ENCODE data around the gene NRL. TPM values are rescaled to one million over a fixed set of nuclear protein-coding genes. Genes with fewer than 3 reads are reported as not detected.

The NRL gene
- 1.6 and 1.8 TPM in 2 replicates for total RNA-seq

DNA sequence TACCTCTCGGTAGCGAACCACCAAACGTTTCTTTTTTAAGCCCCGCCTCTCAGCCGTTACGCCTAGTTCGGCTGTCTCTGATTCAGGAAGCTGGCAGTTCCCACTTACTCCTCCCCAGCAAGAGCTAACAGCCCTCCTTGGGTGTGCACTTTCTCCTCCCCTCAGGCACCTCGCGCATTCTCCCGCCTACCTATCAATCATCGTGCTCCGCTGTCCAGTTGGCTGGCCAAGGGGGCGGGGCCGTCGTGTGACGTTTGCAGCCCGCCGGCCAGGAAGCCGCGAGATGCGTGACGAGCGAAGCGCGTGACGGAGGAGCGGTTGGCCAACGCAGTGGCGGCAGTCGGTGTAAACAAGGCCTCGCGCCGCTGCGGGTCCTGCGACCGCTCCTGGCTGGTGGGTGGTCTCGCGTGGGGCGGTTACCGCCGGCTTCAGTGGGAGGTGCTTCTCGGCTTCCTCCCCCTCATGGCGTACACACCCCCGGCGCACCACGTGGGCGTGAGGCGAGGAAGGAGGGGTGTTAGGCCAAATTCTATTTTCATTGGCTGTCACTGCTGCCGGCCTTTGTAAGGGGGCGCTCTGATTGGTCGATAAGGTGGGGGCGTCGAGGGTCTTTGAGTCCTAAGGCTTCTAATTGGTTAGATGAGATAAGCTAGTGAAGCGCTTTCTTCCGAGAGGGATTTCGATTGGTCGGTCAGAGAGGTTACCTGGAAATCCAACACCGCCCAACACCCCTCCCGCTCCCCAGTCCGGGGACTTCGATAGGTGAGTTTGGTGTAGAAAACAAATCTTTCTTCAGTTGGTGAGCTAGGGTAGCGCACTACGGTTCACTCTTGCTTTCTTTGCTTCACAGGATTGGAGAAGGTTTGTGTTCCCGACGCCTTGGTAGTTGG is at the start of gene NRL, which contains the start of gene DCAF11:
NRL (minus strand) TSS at position 418 of the 890 bp plus-strand sequence. CDS start 32,101 bp downstream, outside the sequence.
DCAF11 (plus strand) TSS at position 246 of the 890 bp plus-strand sequence. CDS start 818 bp downstream, outside the sequence.
- intact Hi-C loops (cut with micrococcal nuclease) = loop anchor here (1.0 to 10.0 kb wide), 11 partner anchors 19 to 790 kb away; partner anchors contain the start of genes CARMIL3, CHMP4A, EMC9 and GMPR2
- Mint-ChIP-seq H3K27ac (peak within 1 kb of the TSS; percentile 99), H3K4me3 (ENCODE audit: low read depth) (peak within 1 kb of the TSS; percentile 98), H3K9me3 (no peaks in the 10 kb centered on the region), H3K36me3 (ENCODE audit: low read depth) (peaks cover 42% of the 10 kb centered on the region), H3K27me3 (ENCODE audit: low read depth) (no peaks in the 10 kb centered on the region), H3K4me1 (ENCODE audit: low read depth) (peaks cover 30% of the 10 kb centered on the region)
- DNase-seq (ENCODE audit: low spot score) = peak; percentile 99

DNA sequence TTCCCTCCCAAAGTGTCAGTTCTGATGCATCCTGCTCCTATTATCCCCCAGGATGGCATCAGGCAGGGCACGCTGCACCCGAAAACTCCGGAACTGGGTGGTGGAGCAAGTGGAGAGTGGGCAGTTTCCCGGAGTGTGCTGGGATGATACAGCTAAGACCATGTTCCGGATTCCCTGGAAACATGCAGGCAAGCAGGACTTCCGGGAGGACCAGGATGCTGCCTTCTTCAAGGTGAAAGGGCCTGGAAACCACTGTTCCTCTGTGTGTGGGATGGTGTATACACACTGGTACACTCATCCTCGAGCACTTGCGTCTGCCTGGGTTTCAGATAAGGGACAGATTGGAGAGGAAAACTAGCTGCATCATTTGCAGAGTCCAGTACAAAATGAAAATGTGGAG is 47.3 kb upstream of the NRL start:
- H3K36me3 Mint-ChIP-seq (ENCODE audit: low read depth) = peaks cover 91% of the 10 kb centered on the region
- intact Hi-C loops (cut with micrococcal nuclease) = loop anchor here (5.0 kb wide), 1 partner anchor 105 kb away; no protein-coding TSS in a partner anchor
- peak overlapping the region; percentile 95 for H3K4me3 Mint-ChIP-seq (ENCODE audit: low read depth)
- H3K27ac Mint-ChIP-seq = peak overlapping the region; percentile 97
- H3K4me1 Mint-ChIP-seq (ENCODE audit: low read depth) = peaks cover 42% of the 10 kb centered on the region
- DNase-seq (ENCODE audit: low spot score) = no peak
- no peaks in the 10 kb centered on the region for H3K27me3 Mint-ChIP-seq (ENCODE audit: low read depth)
- no peaks in the 10 kb centered on the region for H3K9me3 Mint-ChIP-seq

- Mint-ChIP-seq H3K27me3 (ENCODE audit: low read depth) (no peaks in the 10 kb centered on the region), H3K4me3 (ENCODE audit: low read depth) (peak within 1 kb of the TSS; percentile 95), H3K4me1 (ENCODE audit: low read depth) (peaks cover 38% of the 10 kb centered on the region), H3K9me3 (no peaks in the 10 kb centered on the region), H3K36me3 (ENCODE audit: low read depth) (peaks cover 87% of the 10 kb centered on the region), H3K27ac (peak within 1 kb of the TSS; percentile 97)
- intact Hi-C loops (cut with micrococcal nuclease) = loop anchor here (1.0 to 5.0 kb wide), 7 partner anchors 14 to 146 kb away; partner anchors contain the start of genes DCAF11, EMC9, IPO4 and NRL
- peak; percentile 97 for DNase-seq (ENCODE audit: low spot score)
These were observed 46.4 kb upstream of the NRL start, which contains the start of gene IRF9 for GRCh38 chr14:24160850-24161804. Gene IRF9, plus strand, starts transcription at chr14:24161265. Its CDS starts 880 bp downstream, at chr14:24162145.

GRCh38 chr14:24160499-24160849 is 45.7 kb upstream of the NRL start:
- H3K9me3 Mint-ChIP-seq = no peaks in the 10 kb centered on the region
- H3K27me3 Mint-ChIP-seq (ENCODE audit: low read depth) = no peaks in the 10 kb centered on the region
- peaks cover 38% of the 10 kb centered on the region for H3K4me1 Mint-ChIP-seq (ENCODE audit: low read depth)
- H3K4me3 Mint-ChIP-seq (ENCODE audit: low read depth) = peak overlapping the region; percentile 95
- peak overlapping the region; percentile 97 for H3K27ac Mint-ChIP-seq
- DNase-seq (ENCODE audit: low spot score) = no peak
- H3K36me3 Mint-ChIP-seq (ENCODE audit: low read depth) = peaks cover 86% of the 10 kb centered on the region
- intact Hi-C loops (cut with micrococcal nuclease) = loop anchor here (2.0 to 5.0 kb wide), 2 partner anchors 103 to 146 kb away; no protein-coding TSS in a partner anchor

- H3K9me3 Mint-ChIP-seq = no peaks in the 10 kb centered on the region
- H3K36me3 Mint-ChIP-seq (ENCODE audit: low read depth) = peaks cover 86% of the 10 kb centered on the region
- H3K27ac Mint-ChIP-seq = peak overlapping the region; percentile 97
- no peaks in the 10 kb centered on the region for H3K27me3 Mint-ChIP-seq (ENCODE audit: low read depth)
- H3K4me1 Mint-ChIP-seq (ENCODE audit: low read depth) = peaks cover 35% of the 10 kb centered on the region
- no peak for DNase-seq (ENCODE audit: low spot score)
- H3K4me3 Mint-ChIP-seq (ENCODE audit: low read depth) = no peak overlapping the region
- intact Hi-C loops (cut with micrococcal nuclease) = loop anchor here (2.0 to 5.0 kb wide), 2 partner anchors 103 to 145 kb away; no protein-coding TSS in a partner anchor
These were observed 45.2 kb upstream of the NRL start for GRCh38 chr14:24159777-24160498.

GRCh38 chr14:24157331-24157730 is 42.6 kb upstream of the NRL start:
- intact Hi-C loops (cut with micrococcal nuclease) = no loop called here

DNA sequence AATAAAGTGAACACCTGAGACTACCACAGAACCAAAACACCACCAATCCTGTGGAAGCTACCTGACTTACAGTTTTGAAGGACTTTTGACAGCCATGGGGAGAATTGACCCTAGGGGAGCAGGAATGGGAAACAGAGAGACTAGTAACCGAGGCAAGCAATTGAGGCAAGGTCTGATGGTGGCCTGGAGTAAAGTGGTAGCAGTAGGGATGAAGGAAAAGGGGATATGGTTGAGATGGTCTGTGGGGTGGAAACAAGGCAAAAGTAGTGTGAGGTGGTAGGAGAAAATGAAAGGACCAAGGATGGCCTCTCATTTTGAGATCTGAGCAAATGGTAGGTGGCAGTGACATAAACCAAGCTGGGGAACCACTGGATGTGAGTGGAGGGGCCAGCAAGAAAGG is 42.1 kb upstream of the NRL start:
- no peak for DNase-seq (ENCODE audit: low spot score)
- Mint-ChIP-seq H3K9me3 (no peaks in the 10 kb centered on the region), H3K27me3 (ENCODE audit: low read depth) (no peaks in the 10 kb centered on the region), H3K4me1 (ENCODE audit: low read depth) (peaks cover 16% of the 10 kb centered on the region), H3K27ac (no peak overlapping the region), H3K36me3 (ENCODE audit: low read depth) (peaks cover 74% of the 10 kb centered on the region), H3K4me3 (ENCODE audit: low read depth) (no peak overlapping the region)
- intact Hi-C loops (cut with micrococcal nuclease) = no loop called here

More at GRCh38 chr14:24157331-24157730, 42.6 kb upstream of the NRL start:
- Mint-ChIP-seq H3K36me3 (ENCODE audit: low read depth) (peaks cover 74% of the 10 kb centered on the region), H3K27me3 (ENCODE audit: low read depth) (no peaks in the 10 kb centered on the region), H3K9me3 (no peaks in the 10 kb centered on the region), H3K27ac (no peak overlapping the region), H3K4me3 (ENCODE audit: low read depth) (no peak overlapping the region), H3K4me1 (ENCODE audit: low read depth) (peaks cover 21% of the 10 kb centered on the region)
- no peak for DNase-seq (ENCODE audit: low spot score)

DNA sequence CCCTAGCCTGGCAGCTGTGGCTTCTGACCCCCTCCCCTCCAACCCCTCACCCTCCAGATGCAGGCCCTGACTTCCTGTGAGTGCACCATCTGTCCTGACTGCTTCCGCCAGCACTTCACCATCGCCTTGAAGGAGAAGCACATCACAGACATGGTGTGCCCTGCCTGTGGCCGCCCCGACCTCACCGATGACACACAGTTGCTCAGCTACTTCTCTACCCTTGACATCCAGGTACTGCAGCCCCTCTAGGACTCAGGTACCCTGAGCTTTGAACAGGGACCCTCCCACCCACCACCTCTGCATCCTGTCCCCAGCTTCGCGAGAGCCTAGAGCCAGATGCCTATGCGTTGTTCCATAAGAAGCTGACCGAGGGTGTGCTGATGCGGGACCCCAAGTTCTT is 40.4 kb upstream of the NRL start:
- H3K4me1 Mint-ChIP-seq (ENCODE audit: low read depth) = peaks cover 13% of the 10 kb centered on the region
- no peak for DNase-seq (ENCODE audit: low spot score)
- H3K36me3 Mint-ChIP-seq (ENCODE audit: low read depth) = peaks cover 76% of the 10 kb centered on the region
- intact Hi-C loops (cut with micrococcal nuclease) = no loop called here
- no peaks in the 10 kb centered on the region for H3K9me3 Mint-ChIP-seq
- no peak overlapping the region for H3K4me3 Mint-ChIP-seq (ENCODE audit: low read depth)
- H3K27me3 Mint-ChIP-seq (ENCODE audit: low read depth) = no peaks in the 10 kb centered on the region
- H3K27ac Mint-ChIP-seq = no peak overlapping the region

DNA sequence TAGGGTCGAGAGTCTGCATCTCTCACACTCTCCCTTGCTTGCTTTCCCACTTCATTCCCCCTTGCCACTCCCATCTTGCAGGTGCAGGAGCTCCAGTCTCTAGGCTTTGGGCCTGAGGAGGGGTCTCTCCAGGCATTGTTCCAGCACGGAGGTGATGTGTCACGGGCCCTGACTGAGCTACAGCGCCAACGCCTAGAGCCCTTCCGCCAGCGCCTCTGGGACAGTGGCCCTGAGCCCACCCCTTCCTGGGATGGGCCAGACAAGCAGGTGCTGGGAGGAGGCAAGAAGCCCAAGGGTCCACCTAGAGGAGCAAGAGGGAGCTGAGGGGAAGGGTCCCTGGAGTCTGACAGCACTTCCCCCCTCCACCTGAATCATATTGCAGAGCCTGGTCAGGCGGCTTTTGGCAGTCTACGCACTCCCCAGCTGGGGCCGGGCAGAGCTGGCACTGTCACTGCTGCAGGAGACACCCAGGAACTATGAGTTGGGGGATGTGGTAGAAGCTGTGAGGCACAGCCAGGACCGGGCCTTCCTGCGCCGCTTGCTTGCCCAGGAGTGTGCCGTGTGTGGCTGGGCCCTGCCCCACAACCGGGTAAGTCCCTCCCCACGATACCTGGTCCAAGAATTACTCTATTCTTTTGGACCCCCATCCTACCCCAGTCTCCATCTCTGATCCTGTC is 36.8 kb upstream of the NRL start:
- H3K27me3 Mint-ChIP-seq (ENCODE audit: low read depth) = no peaks in the 10 kb centered on the region
- no peak for DNase-seq (ENCODE audit: low spot score)
- H3K36me3 Mint-ChIP-seq (ENCODE audit: low read depth) = peaks cover 73% of the 10 kb centered on the region
- H3K4me1 Mint-ChIP-seq (ENCODE audit: low read depth) = peaks cover 19% of the 10 kb centered on the region
- H3K4me3 Mint-ChIP-seq (ENCODE audit: low read depth) = no peak overlapping the region
- H3K27ac Mint-ChIP-seq = no peak overlapping the region
- intact Hi-C loops (cut with micrococcal nuclease) = no loop called here
- H3K9me3 Mint-ChIP-seq = no peaks in the 10 kb centered on the region

DNA sequence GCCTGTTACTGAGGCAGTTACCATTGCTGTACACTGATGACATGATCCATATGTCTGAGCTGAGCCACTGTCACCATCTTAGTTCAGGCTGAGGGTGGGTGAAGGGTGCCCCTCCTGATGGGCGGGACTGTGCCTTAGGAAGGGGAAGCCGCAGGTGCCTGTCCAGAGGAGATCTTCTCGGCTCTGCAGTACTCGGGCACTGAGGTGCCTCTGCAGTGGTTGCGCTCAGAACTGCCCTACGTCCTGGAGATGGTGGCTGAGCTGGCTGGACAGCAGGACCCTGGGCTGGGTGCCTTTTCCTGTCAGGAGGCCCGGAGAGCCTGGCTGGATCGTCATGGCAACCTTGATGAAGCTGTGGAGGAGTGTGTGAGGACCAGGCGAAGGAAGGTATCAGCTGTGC is 36.2 kb upstream of the NRL start:
- Mint-ChIP-seq H3K4me1 (ENCODE audit: low read depth) (peaks cover 19% of the 10 kb centered on the region), H3K36me3 (ENCODE audit: low read depth) (peaks cover 73% of the 10 kb centered on the region), H3K4me3 (ENCODE audit: low read depth) (no peak overlapping the region), H3K27ac (no peak overlapping the region), H3K27me3 (ENCODE audit: low read depth) (no peaks in the 10 kb centered on the region), H3K9me3 (no peaks in the 10 kb centered on the region)
- DNase-seq (ENCODE audit: low spot score) = no peak
- intact Hi-C loops (cut with micrococcal nuclease) = no loop called here

GRCh38 chr14:24150567-24150966 is 35.8 kb upstream of the NRL start:
- intact Hi-C loops (cut with micrococcal nuclease) = no loop called here
- Mint-ChIP-seq H3K27me3 (ENCODE audit: low read depth) (no peaks in the 10 kb centered on the region), H3K27ac (peak overlapping the region; percentile 28), H3K4me1 (ENCODE audit: low read depth) (peaks cover 20% of the 10 kb centered on the region), H3K9me3 (no peaks in the 10 kb centered on the region), H3K4me3 (ENCODE audit: low read depth) (peak overlapping the region; percentile 33), H3K36me3 (ENCODE audit: low read depth) (peaks cover 73% of the 10 kb centered on the region)
- DNase-seq (ENCODE audit: low spot score) = no peak

Measured in activated T-helper 2 cell treated with anti-CD3 and anti-CD28 coated beads, Interferon-gamma antibody, Interleukin-2, Interleukin-4, amounts not matched to agents 10 μg/mL and 5 μg/mL and 100 μg/mL, durations not matched to agents 14 hours and 24 hours and 36 hours (primary cell).